H9 (cell line): Measurements from ENCODE around the gene KDF1. TPM values are rescaled to one million over a fixed set of nuclear protein-coding genes. Genes with fewer than 3 reads are reported as not detected.

Experiments
- DNase-seq: peaks from one replicate; pipeline ENCODE4 v3.0.0-alpha.2; 2017
- H2AFZ ChIP-seq: one replicate; pipeline ENCODE4 v1.6.1; 2013; ENCODE audit warnings: mild to moderate bottlenecking, low read length, control low read depth, moderate library complexity
- H2AK5ac ChIP-seq: 2 replicates; pipeline ENCODE4 v1.6.1; 2013; ENCODE audit warnings: low read length, control low read depth, mixed read lengths; ENCODE audit not compliant: insufficient read length
- H2BK120ac ChIP-seq: one replicate; pipeline ENCODE4 v1.6.1; 2013; ENCODE audit warnings: low read depth, mild to moderate bottlenecking, low read length, control low read depth, inconsistent platforms; ENCODE audit not compliant: poor library complexity, severe bottlenecking
- H2BK12ac ChIP-seq: 2 replicates; pipeline ENCODE4 v1.6.1; 2013; ENCODE audit warnings: low read length, control low read depth, mixed read lengths, low read depth; ENCODE audit not compliant: insufficient read length
- H2BK15ac ChIP-seq: 2 replicates; pipeline ENCODE4 v1.6.1; 2013; ENCODE audit warnings: low read depth, low read length, control low read depth
- H2BK20ac ChIP-seq: one replicate; pipeline ENCODE4 v1.6.1; 2013; ENCODE audit warnings: low read depth, mild to moderate bottlenecking, low read length, control low read depth, inconsistent platforms; ENCODE audit not compliant: poor library complexity, severe bottlenecking
- H2BK5ac ChIP-seq: 2 replicates; pipeline ENCODE4 v1.6.1; 2013; ENCODE audit warnings: low read length, control low read depth, mixed read lengths; ENCODE audit not compliant: insufficient read length
- H3K14ac ChIP-seq: 2 replicates; pipeline ENCODE4 v1.6.1; 2013; ENCODE audit warnings: low read length, control low read depth; ENCODE audit not compliant: insufficient read depth
- H3K18ac ChIP-seq: 2 replicates; pipeline ENCODE4 v1.6.1; 2013; ENCODE audit warnings: low read depth, mild to moderate bottlenecking, mixed read lengths, low read length, control low read depth; ENCODE audit not compliant: insufficient read length
- H3K23ac ChIP-seq: 2 replicates; pipeline ENCODE4 v1.6.1; 2013; ENCODE audit warnings: low read length, control low read depth, mixed read lengths, low read depth; ENCODE audit not compliant: insufficient read length
- H3K23me2 ChIP-seq: 2 replicates; pipeline ENCODE4 v1.6.1; 2013; ENCODE audit warnings: low read depth, mild to moderate bottlenecking, mixed read lengths, low read length, control low read depth; ENCODE audit not compliant: insufficient read length, poor library complexity, severe bottlenecking
- H3K27ac ChIP-seq: 2 replicates; pipeline ENCODE4 v1.5.1; 2013; ENCODE audit warnings: low read length, control low read depth, mixed read lengths, low read depth; ENCODE audit not compliant: insufficient read length
- H3K27me3 ChIP-seq: 2 replicates; pipeline ENCODE4 v1.6.1; 2013; ENCODE audit warnings: low read length, control low read depth, inconsistent platforms; ENCODE audit not compliant: insufficient read depth
- H3K4ac ChIP-seq: 2 replicates; pipeline ENCODE4 v1.6.1; 2013; ENCODE audit warnings: low read depth, mild to moderate bottlenecking, control low read depth, inconsistent platforms, low read length, moderate library complexity
- H3K4me1 ChIP-seq: 2 replicates; pipeline ENCODE4 v1.6.1; 2013; ENCODE audit warnings: low read length, control low read depth, inconsistent platforms; ENCODE audit not compliant: insufficient read depth
- H3K4me2 ChIP-seq: 2 replicates; pipeline ENCODE4 v1.6.1; 2013; ENCODE audit warnings: low read length, control low read depth, mixed read lengths; ENCODE audit not compliant: insufficient read length, insufficient read depth
- H3K56ac ChIP-seq: 2 replicates; pipeline ENCODE4 v1.6.1; 2013; ENCODE audit warnings: low read depth, mild to moderate bottlenecking, mixed read lengths, low read length, control low read depth; ENCODE audit not compliant: insufficient read length
- H3K79me1 ChIP-seq: 2 replicates; pipeline ENCODE4 v1.6.1; 2013; ENCODE audit warnings: low read depth, mild to moderate bottlenecking, moderate library complexity, low read length, control low read depth, inconsistent platforms; ENCODE audit not compliant: insufficient read depth, poor library complexity, severe bottlenecking
- H3K79me2 ChIP-seq: 2 replicates; pipeline ENCODE4 v1.6.1; 2013; ENCODE audit warnings: low read length, control low read depth, inconsistent platforms; ENCODE audit not compliant: insufficient read depth
- H3K9ac ChIP-seq: 2 replicates; pipeline ENCODE4 v1.6.1; 2013; ENCODE audit warnings: low read length, control low read depth, mixed read lengths; ENCODE audit not compliant: insufficient read length; ENCODE audit errors: extremely low read depth
- H3K9me3 ChIP-seq: one replicate; pipeline ENCODE4 v1.6.1; 2013; ENCODE audit warnings: low read depth, low read length, inconsistent platforms; ENCODE audit not compliant: control insufficient read depth
- H3T11ph ChIP-seq: one replicate; pipeline ENCODE4 v1.6.1; 2013; ENCODE audit warnings: mild to moderate bottlenecking, low read length, control low read depth, inconsistent platforms
- H4K20me1 ChIP-seq: one replicate; pipeline ENCODE4 v1.6.1; 2013; ENCODE audit not compliant: control insufficient read depth, insufficient read length, insufficient read depth
- H4K5ac ChIP-seq: 2 replicates; pipeline ENCODE4 v1.6.1; 2013; ENCODE audit warnings: low read depth, mild to moderate bottlenecking, mixed read lengths, low read length, control low read depth; ENCODE audit not compliant: insufficient read length
- H4K8ac ChIP-seq: replicated peaks from 2 replicates; pipeline ENCODE4 v1.6.1; 2013; ENCODE audit warnings: low read length, control low read depth, mixed read lengths, low read depth; ENCODE audit not compliant: insufficient read length
- H4K91ac ChIP-seq: 2 replicates; pipeline ENCODE4 v1.6.1; 2013; ENCODE audit warnings: low read depth, mild to moderate bottlenecking, moderate library complexity, mixed read lengths, low read length, control low read depth; ENCODE audit not compliant: insufficient read length
- H3K27ac Mint-ChIP-seq, 3 experiments: 2 replicates in 2 of 3; 3 replicates in 1 of 3; pipeline ENCODE4 v1.8.0; 2020 to 2021; ENCODE audit warnings: mixed read lengths in 3 of 3, mild to moderate bottlenecking in 1 of 3, moderate library complexity in 1 of 3
- H3K27me3 Mint-ChIP-seq: 2 replicates; pipeline ENCODE4 v1.8.0; 2021; ENCODE audit warnings: low read depth, mild to moderate bottlenecking, moderate library complexity, mixed read lengths
- H3K36me3 Mint-ChIP-seq, 3 experiments: 2 replicates in 2 of 3; 3 replicates in 1 of 3; pipeline ENCODE4 v1.8.0; 2020 to 2021; ENCODE audit warnings: low read depth in 3 of 3, mixed read lengths in 3 of 3; ENCODE audit not compliant: insufficient read depth in 1 of 3
- H3K4me1 Mint-ChIP-seq, 2 experiments: 2 replicates each; pipeline ENCODE4 v1.8.0; 2020; ENCODE audit warnings: mixed read lengths in 2 of 2
- H3K4me3 Mint-ChIP-seq, 2 experiments: 2 replicates in 1 of 2; 3 replicates in 1 of 2; pipeline ENCODE4 v1.8.0; 2020 to 2021; ENCODE audit warnings: mild to moderate bottlenecking in 2 of 2, mixed read lengths in 2 of 2, moderate library complexity in 1 of 2
- H3K9me3 Mint-ChIP-seq, 2 experiments: 2 replicates in 1 of 2; 3 replicates in 1 of 2; pipeline ENCODE4 v1.8.0; 2020; ENCODE audit warnings: mild to moderate bottlenecking in 2 of 2, mixed read lengths in 2 of 2, moderate library complexity in 1 of 2
- WGBS: extraction: QIAGEN DNeasy Blood & Tissue Kit; methylation state at CpG from one replicate; pipeline ENCODE4 v1.1.7; 2013; ENCODE audit warnings: missing lambda C conversion rate, low lambda C conversion rate, mixed read lengths; ENCODE audit not compliant: insufficient read length; ENCODE audit errors: extremely low coverage; 5-methylcytosine and 5-hydroxymethylcytosine counted together
- total RNA-seq: library from RNA; stranded (reverse); gene quantifications from 2 replicates; pipeline ENCODE4 v1.2.1, GENCODE V29; 2021
- TF ChIP-seq, protein P1 (sequence below): fragments of 200-600 bp; sonication (generic); conservative IDR thresholded peaks from 3 replicates; pipeline ENCODE4 v1.8.0; 2021; ENCODE audit warnings: antibody characterized with exemption, mild to moderate bottlenecking

The KDF1 gene
- total RNA-seq, 1 experiment from 2014 or later, result 17.6 TPM

DNA sequence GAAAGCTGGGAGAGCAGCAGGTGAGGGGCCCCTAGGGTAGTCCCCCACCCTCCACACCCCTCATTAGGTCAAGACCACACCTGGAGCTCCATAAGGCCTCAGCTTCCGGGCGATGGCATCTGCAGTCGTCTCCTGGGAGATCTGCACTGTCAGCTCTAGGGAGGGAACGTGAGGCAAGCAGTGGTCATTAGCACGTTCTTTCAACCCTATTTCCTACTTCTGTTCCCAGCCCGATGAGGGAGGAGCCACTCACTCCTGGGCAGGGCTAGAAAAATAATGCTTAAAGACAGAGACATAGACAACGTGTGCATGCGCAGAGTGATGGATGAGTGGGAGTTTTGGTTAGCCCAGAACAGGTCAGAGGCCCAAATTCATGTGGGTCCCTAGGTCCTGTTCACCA lies 9.7 kb downstream of the KDF1 start:
- no peaks in the 10 kb centered on the region for H3K9me3 ChIP-seq
- H3K4ac ChIP-seq, result no peak overlapping the region
- H3K4me1 Mint-ChIP-seq, result no peaks in the 10 kb centered on the region
- no peaks in the 10 kb centered on the region for H3K27me3 Mint-ChIP-seq
- no peak overlapping the region for H3K14ac ChIP-seq
- H3K18ac ChIP-seq, result no peak overlapping the region
- H2BK5ac ChIP-seq, result no peak overlapping the region
- no peak overlapping the region for H4K91ac ChIP-seq
- H3K27me3 ChIP-seq, result no peaks in the 10 kb centered on the region
- H3K27ac ChIP-seq, result no peak overlapping the region
- TF ChIP-seq, protein P1, sequence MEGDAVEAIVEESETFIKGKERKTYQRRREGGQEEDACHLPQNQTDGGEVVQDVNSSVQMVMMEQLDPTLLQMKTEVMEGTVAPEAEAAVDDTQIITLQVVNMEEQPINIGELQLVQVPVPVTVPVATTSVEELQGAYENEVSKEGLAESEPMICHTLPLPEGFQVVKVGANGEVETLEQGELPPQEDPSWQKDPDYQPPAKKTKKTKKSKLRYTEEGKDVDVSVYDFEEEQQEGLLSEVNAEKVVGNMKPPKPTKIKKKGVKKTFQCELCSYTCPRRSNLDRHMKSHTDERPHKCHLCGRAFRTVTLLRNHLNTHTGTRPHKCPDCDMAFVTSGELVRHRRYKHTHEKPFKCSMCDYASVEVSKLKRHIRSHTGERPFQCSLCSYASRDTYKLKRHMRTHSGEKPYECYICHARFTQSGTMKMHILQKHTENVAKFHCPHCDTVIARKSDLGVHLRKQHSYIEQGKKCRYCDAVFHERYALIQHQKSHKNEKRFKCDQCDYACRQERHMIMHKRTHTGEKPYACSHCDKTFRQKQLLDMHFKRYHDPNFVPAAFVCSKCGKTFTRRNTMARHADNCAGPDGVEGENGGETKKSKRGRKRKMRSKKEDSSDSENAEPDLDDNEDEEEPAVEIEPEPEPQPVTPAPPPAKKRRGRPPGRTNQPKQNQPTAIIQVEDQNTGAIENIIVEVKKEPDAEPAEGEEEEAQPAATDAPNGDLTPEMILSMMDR, result no peak
- no peak overlapping the region for H4K5ac ChIP-seq
- no peaks in the 10 kb centered on the region for H3K79me2 ChIP-seq
- DNase-seq, result no peak
- no peak overlapping the region for H2AFZ ChIP-seq
- H3K4me2 ChIP-seq, result no peak overlapping the region
- no peak overlapping the region for H3K4me3 Mint-ChIP-seq
- no peak overlapping the region for H3K23ac ChIP-seq
- no peaks in the 10 kb centered on the region for H3K79me1 ChIP-seq
- no peaks in the 10 kb centered on the region for H4K20me1 ChIP-seq
- no peaks in the 10 kb centered on the region for H3K9me3 Mint-ChIP-seq
- no peaks in the 10 kb centered on the region for H3K23me2 ChIP-seq
- no peak overlapping the region for H3T11ph ChIP-seq
- H3K56ac ChIP-seq, result no peak overlapping the region
- no peak overlapping the region for H2BK20ac ChIP-seq
- no peak overlapping the region; a peak in 2 of 7 replicates for H3K27ac Mint-ChIP-seq
- H3K4me1 ChIP-seq, result no peaks in the 10 kb centered on the region
- WGBS, result no CpG with 5 or more reads among the region's 8 CpGs
- H2AK5ac ChIP-seq, result no peak overlapping the region
- H2BK12ac ChIP-seq, result no peak overlapping the region
- H3K36me3 Mint-ChIP-seq, result peaks cover 17 to 53% (median 53%) of the 10 kb centered on the region in 3 experiments; a peak in 6 of 7 replicates
- H2BK120ac ChIP-seq, result no peak overlapping the region
- H4K8ac ChIP-seq, result no peak overlapping the region
- no peak overlapping the region for H2BK15ac ChIP-seq
- H3K9ac ChIP-seq, result no peak overlapping the region
